Esophagus mucosa (tissue), 1 donor: ENCODE data around the gene TPSD1. TPM values are rescaled to one million over a fixed set of nuclear protein-coding genes. Genes with fewer than 3 reads are reported as not detected.
A peak's percentile ranks its signal among the peaks of the same experiment; 100 is the strongest.
"Not testable (repeated sequence)": the region's sequence is repeated elsewhere in the genome, so short reads cannot be mapped to it uniquely, and the experiment has no call there.

Source experiments
- ATAC-seq: fragments of 200-7000 bp; cut with Tn5 transposase; one replicate; pipeline ENCODE4 v1.9.1; 2020
- total RNA-seq: library from RNA; stranded (reverse); gene quantifications from one replicate; pipeline ENCODE4 v1.2.4, GENCODE V29; 2023
- donor health status: DM: yes; HTN: yes; CAD: no.

Gene TPSD1
- total RNA-seq, 1 donor from 2014 or later, result not detected

DNA sequence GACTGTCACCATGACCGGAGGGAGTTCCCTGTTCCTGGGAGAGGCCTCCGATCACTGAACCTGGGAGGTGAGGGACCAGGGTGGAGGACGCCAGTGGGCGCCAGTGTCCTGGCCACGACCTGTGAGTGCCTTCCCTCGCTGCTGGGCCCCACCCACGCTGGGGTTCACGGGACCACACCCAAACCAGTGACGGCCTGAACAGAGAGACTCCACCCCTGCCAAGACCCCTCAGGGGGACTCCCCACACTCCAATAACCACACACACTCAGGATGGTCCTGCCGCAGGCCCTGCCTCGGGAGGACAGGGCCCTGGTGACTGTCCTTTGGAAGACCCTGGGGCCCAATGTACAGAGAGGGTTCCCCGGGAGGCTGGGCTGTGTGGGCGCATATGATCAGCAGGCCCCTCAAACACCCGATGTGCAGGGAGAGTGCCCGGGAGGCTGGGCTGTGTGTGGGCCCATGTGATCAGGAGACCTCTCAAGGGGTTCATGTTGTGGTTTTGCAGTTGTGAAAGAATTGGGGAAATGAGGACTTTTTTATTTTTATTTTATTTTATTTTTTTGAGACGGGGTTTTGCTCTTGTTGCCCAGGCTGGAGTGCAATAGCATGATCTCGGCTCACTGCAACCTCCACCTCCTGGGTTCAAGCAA, 26.6 kb downstream of the TPSD1 start:
- ATAC-seq, result no peak

DNA sequence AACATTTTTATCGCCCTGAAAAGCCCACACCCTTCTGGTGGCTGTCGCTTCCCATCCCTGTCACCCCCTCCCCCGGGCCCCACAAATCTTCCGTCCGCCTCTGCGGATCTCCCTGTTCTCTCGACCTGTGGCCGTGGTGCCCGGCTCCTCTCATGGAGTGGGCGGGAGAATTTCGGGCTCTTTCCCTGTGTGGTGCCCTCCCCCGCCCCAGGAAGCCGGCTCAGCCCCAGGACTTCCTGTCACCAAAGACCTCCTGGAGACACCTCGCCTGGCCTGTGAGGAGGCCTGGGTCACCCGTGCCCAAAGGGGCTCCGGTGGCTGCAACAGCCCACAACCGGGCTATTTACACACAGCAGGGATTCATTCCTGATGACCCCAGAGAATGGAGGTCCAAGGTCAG, 27.4 kb downstream of the TPSD1 start:
- no peak for ATAC-seq

DNA sequence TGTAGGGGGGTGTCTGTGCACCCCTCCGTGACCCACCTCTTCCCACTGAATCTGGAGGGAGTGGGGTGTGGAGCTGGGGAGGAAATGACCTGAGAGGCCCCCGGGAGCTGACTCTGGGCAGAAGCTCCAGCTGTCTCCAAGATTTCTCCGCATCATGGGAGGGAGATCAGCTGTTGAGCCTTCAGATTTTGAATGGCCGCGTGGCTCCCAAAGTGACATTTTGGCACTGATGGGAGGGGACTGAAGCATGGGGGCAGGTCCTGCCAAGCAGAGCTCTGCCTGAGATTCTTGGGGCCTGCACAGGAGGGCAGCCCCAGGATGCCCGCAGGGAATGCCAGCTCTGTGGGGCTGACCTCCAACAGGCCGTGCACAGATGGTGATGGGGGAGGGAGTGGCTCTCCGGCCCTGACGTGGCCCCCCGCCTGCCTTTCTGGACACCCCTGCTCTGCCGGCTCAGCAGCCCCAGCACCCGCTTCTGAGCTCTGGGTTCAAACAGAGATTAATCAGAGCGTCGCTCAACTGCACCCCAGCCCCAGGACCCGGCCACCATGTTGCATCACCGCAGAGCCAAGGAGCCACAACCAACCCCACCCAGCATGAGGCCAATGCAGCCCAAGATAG, 28.2 kb downstream of the TPSD1 start:
- no peak for ATAC-seq

DNA sequence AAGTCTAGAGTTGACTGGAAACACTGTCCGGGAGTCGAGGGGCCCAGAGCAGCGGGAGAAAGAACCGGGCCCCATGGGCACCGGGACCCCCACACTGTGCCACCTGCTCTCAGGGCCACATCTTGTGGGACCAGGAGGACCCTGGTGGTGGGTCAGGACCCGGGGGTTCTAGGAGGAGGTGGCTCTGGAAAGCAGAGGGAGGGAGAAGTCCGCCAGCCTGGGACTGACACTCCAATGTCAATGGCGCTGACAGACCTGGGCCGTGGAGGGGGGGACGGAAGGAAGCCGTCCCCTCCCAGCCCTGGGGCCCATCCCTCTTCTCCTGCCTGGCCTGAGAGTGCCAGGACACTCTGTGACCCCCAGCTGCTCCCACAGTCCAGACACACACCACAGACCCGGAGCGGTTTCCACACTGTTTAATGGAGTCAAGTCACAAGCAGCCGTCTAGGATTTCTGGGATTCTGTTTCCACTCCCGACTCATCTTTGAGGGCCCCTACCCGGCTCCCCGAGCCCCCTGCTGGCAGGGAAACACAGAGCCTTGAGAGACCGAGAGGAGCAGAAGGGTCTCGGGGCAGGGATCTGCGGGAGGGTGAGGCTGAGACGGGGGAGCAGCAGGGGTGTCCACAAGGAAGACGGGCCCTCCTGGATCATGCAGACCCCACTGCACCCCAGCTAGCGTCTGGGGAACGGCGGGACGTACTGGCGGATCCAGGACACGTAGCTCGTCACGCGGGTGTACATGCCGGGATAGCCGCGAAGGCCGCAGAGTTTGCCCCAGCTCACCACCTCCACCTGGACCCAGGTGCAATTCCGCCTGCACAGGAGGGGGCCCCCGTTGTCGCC, 30.0 kb downstream of the TPSD1 start:
- ATAC-seq, result no peak

DNA sequence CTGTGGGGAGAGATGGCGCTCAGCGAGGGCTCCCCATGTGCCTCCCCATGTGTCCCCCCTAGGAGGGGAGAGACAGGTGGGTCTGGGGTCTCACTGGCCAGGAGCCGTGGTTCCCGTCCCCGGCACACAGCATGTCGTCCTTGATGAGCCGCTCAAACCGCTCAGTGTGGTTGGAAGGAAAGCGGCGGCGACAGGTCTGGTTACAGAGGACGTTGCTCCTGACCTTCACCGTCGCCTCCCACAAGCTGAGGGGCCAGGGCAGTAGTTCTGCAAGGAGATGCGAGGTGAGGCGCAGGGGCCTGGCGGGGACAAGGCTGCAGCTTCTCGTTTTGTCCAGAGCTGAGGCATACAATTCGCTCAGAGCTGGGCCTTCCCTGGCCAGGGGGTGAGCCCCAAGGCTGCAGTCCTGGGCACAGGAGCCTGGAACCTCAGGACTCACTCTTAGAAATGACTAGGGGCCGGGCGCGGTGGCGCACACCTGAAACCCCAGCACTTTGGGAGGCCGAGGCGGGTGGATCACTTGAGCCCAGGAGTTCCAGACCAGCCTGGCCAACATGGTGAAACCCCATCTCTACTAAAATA, 30.7 kb downstream of the TPSD1 start:
- ATAC-seq, result no peak

DNA sequence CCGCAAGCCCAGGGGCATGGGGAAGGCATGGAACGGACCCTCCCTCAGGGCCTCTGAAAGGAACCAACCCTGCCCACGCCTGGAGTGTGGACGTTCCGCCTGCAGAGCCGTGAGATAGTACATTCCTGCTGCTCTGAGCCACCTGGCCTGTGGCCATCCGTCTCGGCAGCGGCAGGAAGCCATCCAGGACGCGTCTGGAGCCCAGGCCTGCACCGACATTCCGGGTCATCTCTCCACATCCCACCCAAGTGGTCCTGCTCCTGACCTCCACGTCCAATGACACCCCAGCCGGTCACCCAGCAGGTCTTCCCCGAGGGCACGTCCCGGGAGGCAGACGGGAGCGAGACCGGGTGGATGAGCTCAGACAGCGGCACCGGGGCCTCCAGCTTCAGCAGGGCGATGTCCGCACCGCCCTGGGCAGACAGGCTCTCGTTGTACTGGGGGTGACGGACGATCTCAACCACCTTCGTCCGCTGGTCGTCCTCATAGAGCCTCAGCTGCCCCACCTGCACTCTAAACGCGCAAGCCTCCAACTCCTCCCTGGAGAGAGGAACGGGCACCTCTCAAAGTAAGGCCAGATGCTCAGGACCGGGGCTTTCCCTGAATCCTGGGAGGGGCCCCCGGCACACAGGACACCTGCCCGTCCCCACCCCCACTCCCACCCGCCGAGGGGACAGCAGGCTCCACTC, 32.3 kb downstream of the TPSD1 start:
- ATAC-seq, result no peak

DNA sequence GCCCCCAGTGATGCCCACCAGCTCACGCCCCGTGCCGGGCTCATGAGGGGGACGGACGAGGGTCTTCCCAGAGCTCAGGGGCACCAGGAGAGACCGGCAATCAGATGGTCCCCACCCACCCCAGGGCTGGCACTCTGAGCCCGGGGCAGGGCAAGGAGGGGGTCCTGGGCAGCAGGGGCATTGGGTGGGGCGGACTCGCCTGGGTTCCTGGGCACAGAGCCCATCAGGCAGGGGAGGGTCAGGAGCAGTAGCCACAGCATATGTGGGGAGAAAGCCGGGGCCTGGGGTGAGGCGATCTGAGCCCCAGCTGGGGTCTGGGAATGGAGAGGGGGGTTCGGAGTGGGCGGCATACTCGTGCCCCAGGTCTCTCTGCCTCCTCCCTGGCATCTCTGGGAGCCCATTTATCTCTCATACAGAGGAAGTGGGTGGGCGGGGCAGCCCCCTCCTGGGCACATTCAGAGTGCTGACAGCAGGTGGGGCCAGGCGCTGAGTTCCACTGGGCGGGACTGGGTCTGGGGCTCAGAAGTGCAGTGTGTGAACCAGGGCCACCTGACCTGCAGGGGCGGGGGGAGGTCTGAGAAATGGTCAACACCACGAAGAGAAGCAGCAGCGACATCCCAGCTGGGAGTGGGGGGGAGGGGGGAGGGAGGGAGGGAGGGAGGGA, 33.1 kb downstream of the TPSD1 start:
- ATAC-seq, result peak; percentile 3

DNA sequence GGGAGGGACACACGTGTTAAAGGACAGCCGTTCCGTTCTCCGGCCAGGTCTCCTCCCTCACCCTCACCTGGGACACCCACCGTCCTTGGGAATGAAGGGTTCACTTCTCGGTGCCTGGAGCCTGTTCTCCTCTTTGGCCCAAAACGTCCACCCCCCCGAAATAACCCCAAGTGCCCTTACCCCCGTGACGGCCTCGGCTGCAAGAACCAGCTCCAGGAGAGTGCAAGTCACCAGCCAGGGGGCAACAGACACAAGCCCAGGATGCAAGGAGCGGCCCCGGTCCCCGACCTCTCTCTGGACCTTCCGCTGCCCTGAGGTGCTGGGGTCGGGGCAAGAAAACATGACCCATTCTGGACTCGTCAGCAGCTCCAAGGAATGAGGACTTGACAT, 33.6 kb downstream of the TPSD1 start:
- ATAC-seq, result no peak

DNA sequence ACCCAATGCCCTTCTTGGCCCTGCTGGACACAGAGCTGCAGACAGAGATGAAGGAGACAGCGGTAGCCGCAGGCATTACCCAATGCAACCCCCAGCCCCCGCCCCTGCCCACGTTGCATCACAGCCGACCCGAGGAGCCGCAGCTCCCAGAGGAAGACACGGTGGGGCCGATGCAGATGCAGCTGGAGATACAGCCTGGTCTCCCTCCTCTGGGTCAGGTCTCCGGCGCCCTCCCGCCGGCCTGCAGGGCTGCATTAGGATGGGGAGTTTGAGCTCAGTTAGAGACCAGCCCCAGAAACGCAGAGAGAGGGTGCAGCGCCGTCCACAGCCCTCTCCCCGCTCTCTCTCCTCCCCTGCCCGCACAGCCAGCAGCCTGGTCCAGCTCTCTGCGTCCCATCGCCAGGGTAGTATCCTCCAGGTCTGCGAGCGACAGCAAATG, 34.2 kb downstream of the TPSD1 start:
- ATAC-seq, result no peak

DNA sequence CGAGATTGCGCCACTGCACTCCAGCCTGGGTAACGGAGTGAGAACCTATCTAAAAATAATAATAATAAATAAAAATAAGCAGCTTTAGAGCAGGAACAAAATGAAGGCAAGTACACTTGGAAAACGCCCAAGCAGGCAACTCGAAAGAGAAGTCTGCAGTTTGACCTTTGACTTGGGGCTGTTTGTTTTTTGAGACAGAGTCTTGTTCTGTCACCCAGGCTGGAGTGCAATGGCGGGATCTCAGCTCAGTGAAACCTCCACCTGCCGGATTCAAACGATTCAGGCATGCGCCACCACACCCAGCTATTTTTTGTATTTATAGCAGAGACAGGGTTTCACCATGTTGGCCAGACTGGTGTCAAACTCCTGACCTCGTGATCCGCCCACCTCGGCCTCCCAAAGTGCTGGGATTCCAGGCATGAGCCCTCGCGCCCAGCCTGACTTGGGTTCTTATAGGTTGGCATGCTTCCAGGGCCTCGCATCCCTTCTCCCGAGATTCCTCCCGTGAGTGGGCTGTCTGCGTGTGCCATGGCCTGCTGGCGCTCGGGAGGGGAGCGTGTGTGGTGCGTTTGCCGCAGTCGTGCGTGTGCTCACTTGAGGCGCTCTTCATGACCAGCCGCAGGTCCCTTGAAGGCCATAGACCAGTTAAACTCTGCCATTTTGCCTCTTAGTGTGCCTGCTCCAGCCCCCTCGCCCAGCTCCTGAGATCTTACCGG, 35.1 kb downstream of the TPSD1 start:
- no peak for ATAC-seq

DNA sequence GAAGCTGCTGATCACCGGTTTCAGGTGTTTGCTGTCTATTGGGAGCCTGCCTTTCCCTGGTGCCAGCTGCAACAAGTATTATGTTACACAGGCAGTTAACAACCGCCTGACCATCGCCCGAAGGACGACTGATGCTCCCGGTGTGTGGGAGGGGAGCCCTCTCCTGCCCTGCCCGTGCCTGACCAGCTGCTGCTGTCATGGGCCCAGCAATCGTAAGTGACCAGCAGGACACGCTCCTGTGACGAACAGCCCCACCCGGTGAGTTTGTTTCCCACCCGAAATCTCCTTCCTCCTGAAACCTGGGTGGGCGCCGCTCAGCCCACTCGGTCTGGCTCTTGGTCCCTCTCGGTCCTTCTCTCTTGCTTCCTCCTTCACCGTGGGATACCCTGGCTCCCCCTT, 35.7 kb downstream of the TPSD1 start:
- no peak for ATAC-seq

DNA sequence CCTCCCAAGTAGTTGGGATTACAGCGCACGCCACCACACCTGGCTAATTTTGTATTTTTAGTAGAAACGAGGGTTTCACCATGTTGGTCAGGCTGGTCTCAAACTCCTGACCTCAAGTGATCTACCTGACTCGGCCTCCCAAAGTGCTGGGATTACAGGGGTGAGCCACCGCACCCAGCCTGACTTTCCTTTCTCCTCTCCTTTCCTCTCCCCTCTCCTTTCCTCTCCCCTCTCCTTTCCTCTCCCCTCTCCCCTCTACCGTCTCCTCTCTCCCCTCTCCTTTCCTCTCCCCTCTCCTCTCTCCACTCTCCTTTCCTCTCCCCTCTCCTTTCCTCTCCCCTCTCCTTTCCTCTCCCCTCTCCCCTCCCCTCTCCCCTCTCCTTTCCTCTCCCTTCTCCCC, 36.3 kb downstream of the TPSD1 start:
- not testable (repeated sequence) for ATAC-seq

DNA sequence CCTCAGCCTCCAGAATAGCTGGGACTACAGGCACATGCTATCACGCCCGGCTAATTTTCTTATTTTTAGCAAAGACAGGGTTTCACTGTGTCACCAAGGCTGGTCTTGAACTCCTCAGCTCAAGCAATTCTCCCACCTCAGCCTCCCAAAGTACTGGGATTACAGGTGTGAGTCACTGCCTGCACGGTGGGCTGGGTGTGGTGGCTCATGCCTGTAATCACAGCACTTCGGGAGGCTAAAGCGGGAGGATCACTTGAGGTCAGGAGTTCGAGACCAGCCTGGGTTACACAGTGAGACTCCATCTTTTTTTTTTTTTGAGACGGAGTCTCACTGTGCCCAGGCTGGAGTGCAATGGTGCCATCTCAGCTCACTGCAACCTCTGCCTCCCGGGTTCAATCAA, 36.9 kb downstream of the TPSD1 start:
- ATAC-seq, result not testable (repeated sequence)

DNA sequence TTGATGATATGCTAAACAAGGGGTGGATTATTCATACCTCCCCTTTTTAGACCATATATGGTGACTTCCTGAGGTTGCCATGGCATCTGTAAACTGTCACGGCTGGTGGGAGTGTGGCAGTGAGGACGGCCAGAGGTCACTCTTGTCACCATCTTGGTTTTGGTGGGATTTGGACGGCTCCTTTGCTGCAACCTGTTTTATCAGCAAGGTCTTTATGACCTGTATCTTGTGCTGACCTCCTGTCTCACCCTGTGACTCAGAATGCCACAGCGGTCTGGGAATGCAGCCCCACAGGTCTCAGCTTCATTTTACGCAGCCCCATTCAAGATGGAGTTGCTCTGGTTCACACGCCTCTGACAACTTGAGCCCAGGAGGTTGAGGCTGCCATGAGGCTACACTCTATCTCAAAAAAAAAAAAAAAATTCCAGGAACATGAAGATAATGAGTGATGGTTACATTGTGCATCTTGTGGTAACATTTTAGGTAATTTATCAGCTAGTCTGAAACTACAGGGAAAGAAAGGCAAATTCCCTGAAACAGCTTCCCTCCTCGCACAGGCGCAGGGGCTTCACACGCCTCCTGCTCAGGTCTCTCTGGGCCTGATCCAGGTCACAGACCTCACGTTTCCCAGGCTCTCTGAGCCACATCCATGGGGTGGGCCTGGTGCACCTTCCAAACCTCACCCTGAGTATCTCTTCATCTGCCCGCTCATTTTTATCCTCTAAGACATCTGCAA, 38.2 kb downstream of the TPSD1 start:
- no peak for ATAC-seq

DNA sequence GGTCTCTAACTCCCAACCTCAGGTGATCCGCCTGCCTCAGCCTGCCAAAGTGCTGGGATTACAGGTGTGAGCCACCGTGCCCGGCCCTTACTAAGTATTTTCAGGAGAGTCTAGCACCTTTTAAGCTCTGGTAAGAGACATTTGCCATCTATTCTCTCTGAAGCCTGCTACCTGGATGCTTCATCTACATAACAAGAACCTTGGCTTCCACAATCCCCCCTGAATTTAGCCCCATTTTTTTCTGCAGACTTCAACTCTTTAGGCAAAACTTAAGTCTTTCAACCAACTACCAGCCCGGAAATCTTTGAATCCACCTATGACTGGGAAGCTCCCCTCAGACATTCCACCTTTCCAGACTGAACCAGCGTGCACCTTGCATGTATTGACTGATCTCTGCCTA, 39.6 kb downstream of the TPSD1 start:
- ATAC-seq, result no peak

DNA sequence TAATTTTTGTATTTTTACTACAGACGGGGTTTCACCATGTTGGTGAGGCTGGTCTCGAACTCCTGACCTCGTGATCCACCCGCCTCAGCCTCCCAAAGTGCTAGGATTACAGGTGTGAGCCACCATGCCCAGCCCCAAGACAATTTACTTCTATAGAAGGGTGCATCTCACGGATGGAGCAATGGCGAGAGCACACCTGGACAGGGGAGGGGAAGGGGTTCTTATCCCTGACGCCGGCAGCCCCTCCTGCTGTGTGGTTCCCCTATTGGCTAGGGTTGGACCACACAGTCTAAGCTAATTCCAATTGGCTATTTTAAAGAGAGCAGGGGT, 40.8 kb downstream of the TPSD1 start:
- not testable (repeated sequence) for ATAC-seq

DNA sequence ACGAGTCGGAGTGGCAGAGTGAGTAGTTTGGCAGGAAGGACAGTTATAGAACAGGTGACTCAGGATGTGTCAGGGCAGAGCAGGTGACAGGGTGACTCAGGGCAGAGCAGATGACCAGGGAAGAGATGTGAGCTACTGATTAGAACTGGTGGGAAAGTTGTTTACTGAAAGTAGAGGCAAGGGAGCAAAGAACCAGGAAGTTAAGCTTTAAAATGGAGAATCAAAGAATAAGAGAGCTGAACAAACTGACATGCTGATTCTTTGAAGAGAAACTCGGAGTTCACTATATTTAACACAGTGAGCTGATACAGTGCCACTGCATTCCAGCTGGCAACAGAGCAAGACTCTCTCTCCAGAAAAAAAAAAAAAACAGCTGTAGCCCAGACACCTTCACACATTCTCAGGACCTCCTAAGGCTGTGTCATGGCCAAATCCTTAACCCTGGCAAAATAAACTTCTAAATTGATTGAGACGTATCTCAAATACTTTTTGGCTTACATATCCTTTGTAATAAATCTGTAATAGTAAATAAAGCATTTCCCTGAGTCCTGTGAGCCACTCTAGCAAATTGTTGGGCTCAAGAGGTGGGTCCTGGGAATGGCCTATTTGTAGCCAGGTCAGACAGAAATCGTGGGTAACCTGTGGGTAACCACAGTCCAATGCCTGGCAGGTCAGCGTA, 41.3 kb downstream of the TPSD1 start:
- ATAC-seq, result peak; percentile 84

DNA sequence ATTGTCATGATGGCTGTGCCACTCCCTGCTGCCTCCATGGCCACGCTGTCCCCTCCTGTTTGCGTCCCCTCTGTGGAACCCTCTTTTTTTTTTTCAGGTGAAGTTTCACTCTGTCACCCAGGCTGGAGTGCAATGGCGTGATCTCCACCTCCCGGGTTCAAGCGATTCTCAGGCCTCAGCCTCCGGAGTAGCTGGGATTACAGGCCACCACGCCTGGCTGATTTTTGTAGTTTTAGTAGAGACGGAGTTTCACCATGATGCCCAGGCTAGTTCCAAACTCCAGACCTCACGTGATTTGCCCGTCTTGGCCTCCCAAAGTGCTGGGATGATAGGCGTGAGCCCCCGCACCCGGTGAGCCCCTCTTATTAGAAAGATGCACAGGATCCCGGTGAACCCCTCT, 42.5 kb downstream of the TPSD1 start:
- no peak for ATAC-seq

DNA sequence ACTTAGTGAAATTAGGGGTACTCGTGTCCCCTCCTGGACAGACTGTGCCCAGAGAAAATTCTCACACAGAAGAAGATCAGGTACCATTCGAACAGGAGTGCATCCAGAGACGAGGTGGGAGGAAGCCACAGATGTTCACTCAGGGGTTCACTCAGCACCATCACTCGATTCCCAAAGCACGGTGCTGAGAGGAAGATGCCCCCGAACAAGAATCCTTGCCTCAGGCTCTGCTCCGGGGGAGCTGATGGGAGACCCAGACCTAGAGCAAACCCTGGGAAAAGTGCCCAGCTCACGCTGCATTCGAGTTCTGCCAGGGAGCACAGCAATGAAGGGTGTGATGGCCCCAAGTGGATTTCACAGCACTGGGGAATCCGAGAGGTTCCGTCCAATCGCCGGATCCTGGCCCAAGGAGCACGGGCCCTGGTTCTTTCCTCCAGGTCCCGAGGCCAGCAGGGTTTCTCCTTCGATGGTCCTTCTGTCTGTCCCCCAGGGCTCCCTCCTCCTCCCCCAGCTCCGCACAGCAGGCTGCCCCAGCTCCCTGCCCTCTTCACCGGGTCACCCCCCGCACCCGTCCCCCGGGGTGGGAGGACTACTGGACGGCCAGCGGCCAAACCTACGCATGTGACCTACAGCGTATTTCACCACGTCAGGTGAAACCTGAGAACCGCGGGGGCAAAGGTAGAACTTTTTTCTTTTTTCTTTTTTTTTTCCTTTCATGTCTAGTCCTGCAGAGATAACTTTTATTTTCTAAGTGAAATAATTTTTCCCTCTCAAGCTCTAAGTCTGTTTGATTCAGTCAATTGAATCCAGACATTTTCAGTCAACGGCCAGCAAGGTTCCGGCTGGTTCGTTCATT, 43.4 kb downstream of the TPSD1 start:
- no peak for ATAC-seq

DNA sequence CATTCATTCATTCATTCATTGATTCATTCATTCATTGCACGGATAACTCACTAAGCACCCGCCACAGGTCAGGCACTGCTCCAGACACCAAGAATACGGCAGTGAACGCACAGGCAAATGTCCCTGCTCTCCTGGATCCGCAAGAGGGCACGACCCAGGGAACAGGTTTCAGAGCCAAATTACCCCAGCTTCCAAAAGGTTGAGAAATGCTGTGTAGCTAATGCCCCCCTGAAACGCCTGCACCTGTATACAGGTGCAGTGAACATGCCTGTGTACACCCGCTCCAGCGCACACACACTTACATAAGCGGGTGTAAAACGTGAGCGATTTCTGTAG, 44.0 kb downstream of the TPSD1 start:
- ATAC-seq, result no peak
